Measurements from ENCODE around the gene CNTN4.

The CNTN4 gene

GRCh38 chr3:2873986-2874385, 775.3 kb downstream of the CNTN4 start:
- in situ Hi-C loops (cut with HindIII; ENCODE audit: low sequenced_read_pairs): no loop called here
- H3K4me3 ChIP-seq (ENCODE audit: low read depth, low read length): no peak overlapping the region
- no peak for TF ChIP-seq CTCF (IDR thresholded peaks at IDR 0.05; ENCODE audit: low read depth, low read length, missing control alignments)
- DNase-seq (ENCODE audit: low read depth): no peak

DNA sequence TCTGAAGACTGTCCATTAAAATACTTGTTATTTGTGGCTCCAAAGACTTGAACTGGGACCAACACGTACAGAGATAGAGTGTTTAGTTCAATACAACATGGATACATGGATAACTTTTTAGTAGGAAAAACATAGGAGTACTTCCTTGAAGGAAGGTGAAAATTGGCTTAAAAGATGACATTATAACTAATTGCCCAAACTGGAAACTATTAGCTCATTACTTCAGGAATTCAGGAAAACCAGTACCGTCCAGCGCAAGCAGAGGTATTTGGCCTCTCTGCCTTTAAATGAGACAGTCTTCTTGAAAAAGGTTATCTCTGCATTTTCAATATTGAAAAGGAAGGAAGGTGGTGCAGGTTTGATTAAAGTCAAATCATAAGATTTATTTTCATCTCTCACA, 777.0 kb downstream of the CNTN4 start:
- in situ Hi-C loops (cut with HindIII; ENCODE audit: low sequenced_read_pairs): no loop called here
- no peak for TF ChIP-seq CTCF (IDR thresholded peaks at IDR 0.05; ENCODE audit: low read depth, low read length, missing control alignments)

DNA sequence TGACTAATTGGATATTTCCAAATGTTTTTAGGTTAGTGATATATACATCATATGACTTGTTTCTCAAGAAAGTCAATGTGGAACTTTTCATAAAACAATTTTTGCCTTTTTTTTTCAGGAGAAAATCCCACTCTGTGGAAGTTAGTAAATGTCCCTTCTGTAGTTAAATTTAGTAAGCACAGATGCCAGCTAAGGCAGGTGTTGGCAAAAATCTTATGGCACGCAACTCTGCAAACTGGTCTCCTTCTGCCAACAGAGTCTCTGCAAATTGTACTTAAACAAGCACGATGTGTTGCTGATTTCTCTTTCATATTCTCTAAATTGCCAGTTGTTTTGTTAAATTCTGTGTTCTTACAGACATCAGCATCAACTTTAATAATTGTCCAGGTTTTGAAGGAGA, 777.7 kb downstream of the CNTN4 start:
- TF ChIP-seq CTCF (IDR thresholded peaks at IDR 0.05; ENCODE audit: low read depth, low read length, missing control alignments): no peak
- in situ Hi-C loops (cut with HindIII; ENCODE audit: low sequenced_read_pairs): no loop called here
- H3K4me3 ChIP-seq (ENCODE audit: low read depth, low read length): no peak overlapping the region
- DNase-seq (ENCODE audit: low read depth): no peak

More for the DNA sequence above, 777.0 kb downstream of the CNTN4 start:
- no peak for DNase-seq (ENCODE audit: low read depth)
- no peak overlapping the region for H3K4me3 ChIP-seq (ENCODE audit: low read depth, low read length)

DNA sequence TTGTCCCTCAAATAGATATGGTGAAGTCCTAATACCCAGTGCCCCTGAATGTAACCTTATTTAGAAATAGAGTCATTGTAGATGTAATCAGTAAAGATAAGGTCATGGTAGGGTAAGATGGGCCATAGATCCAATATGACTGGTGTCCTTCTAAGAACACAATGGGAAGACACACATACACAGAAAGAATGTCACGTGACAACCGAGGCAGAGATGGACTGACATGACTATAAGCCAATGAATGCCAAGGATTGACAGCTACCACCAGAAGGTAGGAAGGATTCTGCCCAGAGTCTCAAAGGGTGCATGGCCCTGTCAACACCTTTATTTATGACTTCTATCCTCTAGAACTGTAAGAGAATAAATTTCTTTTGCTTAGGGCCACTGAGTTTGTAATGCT, 780.4 kb downstream of the CNTN4 start:
- in situ Hi-C loops (cut with HindIII; ENCODE audit: low sequenced_read_pairs): no loop called here
- DNase-seq (ENCODE audit: low read depth): no peak
- no peak for TF ChIP-seq CTCF (IDR thresholded peaks at IDR 0.05; ENCODE audit: low read depth, low read length, missing control alignments)
- no peak overlapping the region for H3K4me3 ChIP-seq (ENCODE audit: low read depth, low read length)

GRCh38 chr3:2879587-2879986, 780.9 kb downstream of the CNTN4 start:
- no peak for TF ChIP-seq CTCF (IDR thresholded peaks at IDR 0.05; ENCODE audit: low read depth, low read length, missing control alignments)
- in situ Hi-C loops (cut with HindIII; ENCODE audit: low sequenced_read_pairs): no loop called here
- no peak for DNase-seq (ENCODE audit: low read depth)
- no peak overlapping the region for H3K4me3 ChIP-seq (ENCODE audit: low read depth, low read length)

- in situ Hi-C loops (cut with HindIII; ENCODE audit: low sequenced_read_pairs): no loop called here
- TF ChIP-seq CTCF (IDR thresholded peaks at IDR 0.05; ENCODE audit: low read depth, low read length, missing control alignments): no peak
- no peak overlapping the region for H3K4me3 ChIP-seq (ENCODE audit: low read depth, low read length)
- DNase-seq (ENCODE audit: low read depth): no peak
Measured at GRCh38 chr3:2880218-2880756, 781.6 kb downstream of the CNTN4 start.

- in situ Hi-C loops (cut with HindIII; ENCODE audit: low sequenced_read_pairs): no loop called here
- TF ChIP-seq CTCF (IDR thresholded peaks at IDR 0.05; ENCODE audit: low read depth, low read length, missing control alignments): no peak
- H3K4me3 ChIP-seq (ENCODE audit: low read depth, low read length): no peak overlapping the region
- DNase-seq (ENCODE audit: low read depth): no peak
Measured at GRCh38 chr3:2883283-2883682, 784.6 kb downstream of the CNTN4 start.
